Right lung (tissue), 5 donors: ENCODE results near the gene FZD8. TPM values are rescaled to one million over a fixed set of nuclear protein-coding genes. Genes with fewer than 3 reads are reported as not detected.

Source experiments
- DNase-seq, 2 donors: peaks; one replicate each; pipeline ENCODE4 v3.0.0-alpha.2; 2013
- polyA plus RNA-seq, 5 donors: library from polyadenylated mRNA; unstranded; fragments of 120-200 nt; gene quantifications; one replicate each; pipeline versions ENCODE4 v1.2.1 to v1.2.3, GENCODE V29; 2013; ENCODE audit warnings: inconsistent platforms in 1 of 5, low replicate concordance in 1 of 5; ENCODE audit not compliant: insufficient read length in 5 of 5, insufficient read depth in 1 of 5

FZD8 gene
- polyA plus RNA-seq, 5 donors, result 2.7 to 7.2 (median 3.7) TPM

DNA sequence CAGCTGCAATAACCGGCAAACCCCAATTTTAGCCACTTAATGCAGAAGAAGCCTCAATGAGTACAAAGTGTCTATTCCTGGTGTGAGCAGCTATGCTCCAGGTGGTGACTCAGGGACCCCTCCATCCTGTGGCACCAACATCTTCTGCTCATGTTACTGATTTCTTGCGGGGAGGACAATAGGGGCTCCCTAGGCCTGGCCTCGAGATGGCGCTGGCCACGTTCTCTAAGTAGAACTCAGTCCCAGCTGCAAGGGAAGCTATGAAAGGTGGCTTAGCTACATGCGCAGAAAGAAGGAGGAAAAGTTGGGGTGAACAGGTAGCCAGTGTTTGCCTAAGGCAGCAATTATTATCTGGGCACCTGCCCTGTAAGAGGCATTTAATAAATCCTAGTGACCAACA is 30.3 kb downstream of the FZD8 start:
- DNase-seq, result no peak

DNA sequence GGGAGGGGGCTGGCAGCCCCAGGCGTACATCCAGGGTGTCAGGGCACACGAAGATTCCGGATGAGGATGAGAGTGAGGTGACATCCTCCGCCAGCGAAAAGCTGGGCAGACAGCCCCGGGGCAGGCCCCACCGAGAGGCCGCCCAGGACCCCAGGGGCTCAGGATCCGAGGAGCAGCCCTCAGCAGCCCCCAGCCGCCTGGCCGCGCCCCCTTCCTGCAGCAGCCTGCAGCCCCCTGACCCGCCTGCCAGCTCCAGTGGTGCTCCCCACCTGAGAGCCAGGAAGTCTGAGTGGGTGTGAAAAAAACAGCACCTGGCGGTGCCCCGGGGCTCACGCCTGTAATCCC is 33.8 kb downstream of the FZD8 start:
- DNase-seq, result no peak

DNA sequence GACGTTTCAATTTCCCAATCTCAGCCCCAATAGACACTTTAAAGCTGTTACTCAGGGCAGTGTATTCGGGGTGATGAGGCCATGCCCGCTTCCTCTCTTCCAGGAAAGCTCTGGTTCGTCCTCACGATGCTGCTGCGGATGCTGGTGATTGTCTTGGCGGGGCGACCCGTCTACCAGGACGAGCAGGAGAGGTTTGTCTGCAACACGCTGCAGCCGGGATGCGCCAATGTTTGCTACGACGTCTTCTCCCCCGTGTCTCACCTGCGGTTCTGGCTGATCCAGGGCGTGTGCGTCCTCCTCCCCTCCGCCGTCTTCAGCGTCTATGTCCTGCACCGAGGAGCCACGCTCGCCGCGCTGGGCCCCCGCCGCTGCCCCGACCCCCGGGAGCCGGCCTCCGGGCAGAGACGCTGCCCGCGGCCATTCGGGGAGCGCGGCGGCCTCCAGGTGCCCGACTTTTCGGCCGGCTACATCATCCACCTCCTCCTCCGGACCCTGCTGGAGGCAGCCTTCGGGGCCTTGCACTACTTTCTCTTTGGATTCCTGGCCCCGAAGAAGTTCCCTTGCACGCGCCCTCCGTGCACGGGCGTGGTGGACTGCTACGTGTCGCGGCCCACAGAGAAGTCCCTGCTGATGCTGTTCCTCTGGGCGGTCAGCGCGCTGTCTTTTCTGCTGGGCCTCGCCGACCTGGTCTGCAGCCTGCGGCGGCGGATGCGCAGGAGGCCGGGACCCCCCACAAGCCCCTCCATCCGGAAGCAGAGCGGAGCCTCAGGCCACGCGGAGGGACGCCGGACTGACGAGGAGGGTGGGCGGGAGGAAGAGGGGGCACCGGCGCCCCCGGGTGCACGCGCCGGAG is 34.4 kb downstream of the FZD8 start:
- DNase-seq, result no peak

DNA sequence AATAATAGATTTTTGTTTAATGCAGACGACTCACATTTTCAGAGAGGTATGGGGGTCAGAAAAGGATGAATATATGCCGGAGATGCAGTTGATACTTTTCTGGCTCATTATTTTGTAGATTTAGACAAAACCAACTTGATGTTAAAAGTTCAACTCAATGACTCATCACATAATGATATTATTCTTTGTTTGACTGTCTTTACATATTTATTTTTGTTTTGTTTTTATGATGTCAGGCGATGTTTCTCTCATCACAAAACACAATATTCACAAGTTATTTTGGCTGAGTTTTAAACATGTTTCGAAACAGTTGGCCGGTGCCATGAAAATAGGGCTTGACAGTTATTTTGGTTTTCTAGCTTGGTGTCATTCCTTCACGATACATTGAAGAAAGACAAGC is 35.7 kb downstream of the FZD8 start:
- peak; percentile 65 to 70 for DNase-seq

DNA sequence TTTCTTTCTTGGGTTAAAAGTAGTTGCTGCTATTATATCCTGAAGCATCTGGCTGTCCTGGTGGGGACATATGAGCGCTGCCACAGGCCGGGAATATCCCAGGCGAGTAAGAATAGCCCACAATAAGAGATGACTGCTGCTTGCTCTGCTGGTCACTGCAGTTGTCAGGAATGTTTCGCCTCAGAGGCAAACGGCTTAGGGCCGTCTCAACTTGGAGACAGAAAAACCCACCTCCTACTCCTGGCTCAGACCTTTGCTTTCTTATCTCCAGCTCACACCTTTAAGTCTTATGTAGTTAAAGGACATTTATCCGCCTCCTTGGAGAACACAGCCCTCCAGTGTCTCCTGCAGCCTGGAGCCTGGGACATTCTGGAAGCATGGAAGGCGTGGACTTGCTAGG is 36.9 kb downstream of the FZD8 start, which contains the start of gene GJD4:
GJD4 (plus strand) TSS at position 151 of the 400 bp plus-strand sequence; CDS start at position 378, 227 bp downstream.
- no peak for DNase-seq

DNA sequence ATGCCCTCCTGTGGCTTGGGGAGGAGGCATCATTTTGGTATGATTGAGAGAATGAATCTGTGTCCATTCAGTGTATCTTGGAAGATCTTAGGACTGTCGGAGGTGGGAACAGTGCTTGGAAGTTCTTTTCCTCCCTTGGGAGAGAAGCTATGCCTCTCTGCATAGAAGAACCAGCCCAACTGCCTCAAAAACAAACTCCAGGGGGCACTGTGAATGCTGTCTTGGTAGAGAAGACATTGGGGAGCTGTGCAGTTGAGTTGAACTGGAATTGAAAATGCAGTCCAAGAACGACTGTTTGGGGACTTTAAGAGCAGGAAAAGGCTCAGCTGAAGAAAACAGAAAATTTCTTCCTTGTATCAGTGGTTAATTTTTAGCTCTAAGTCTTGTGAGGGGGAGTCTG is 41.9 kb downstream of the FZD8 start:
- no peak for DNase-seq

DNA sequence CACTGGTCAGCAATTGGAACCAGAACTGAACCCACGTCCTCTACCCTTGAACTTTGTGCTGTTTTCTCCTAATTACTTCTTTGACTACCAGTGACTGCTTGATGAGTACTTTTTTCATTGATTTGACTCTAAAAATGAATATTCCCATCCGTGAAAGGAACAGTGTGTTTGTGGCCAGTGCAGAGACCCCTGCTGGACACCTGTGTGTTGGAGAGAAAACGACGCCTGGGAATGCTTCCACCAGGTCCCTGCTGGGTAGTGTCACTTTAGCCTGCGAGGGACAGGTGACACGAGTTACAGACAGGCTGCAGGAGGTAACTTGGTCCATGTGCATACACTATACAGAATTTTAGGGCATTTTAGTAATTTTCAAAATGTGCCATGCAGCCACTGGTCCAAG is 43.7 kb downstream of the FZD8 start:
- DNase-seq, result no peak

DNA sequence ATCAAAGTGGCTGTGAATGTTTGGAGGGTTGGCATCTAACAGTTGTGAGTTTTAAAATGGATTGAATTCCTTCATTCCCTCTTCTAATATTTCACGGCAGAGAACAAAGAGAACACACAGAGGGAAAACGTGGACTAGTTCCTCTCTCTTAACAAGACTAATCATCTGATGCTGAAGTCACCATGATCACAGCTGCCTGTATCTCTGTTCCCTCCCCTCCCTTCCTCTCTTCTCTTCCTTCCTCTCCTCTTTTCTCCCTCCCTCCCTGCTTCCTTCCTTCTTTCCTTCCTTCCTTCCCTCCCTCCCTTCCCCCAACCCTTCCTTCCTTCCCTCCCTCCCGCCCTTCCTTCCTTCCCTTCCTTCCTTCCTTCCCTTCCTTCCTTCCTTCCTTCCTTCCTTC is 47.0 kb downstream of the FZD8 start:
- DNase-seq, result no peak

DNA sequence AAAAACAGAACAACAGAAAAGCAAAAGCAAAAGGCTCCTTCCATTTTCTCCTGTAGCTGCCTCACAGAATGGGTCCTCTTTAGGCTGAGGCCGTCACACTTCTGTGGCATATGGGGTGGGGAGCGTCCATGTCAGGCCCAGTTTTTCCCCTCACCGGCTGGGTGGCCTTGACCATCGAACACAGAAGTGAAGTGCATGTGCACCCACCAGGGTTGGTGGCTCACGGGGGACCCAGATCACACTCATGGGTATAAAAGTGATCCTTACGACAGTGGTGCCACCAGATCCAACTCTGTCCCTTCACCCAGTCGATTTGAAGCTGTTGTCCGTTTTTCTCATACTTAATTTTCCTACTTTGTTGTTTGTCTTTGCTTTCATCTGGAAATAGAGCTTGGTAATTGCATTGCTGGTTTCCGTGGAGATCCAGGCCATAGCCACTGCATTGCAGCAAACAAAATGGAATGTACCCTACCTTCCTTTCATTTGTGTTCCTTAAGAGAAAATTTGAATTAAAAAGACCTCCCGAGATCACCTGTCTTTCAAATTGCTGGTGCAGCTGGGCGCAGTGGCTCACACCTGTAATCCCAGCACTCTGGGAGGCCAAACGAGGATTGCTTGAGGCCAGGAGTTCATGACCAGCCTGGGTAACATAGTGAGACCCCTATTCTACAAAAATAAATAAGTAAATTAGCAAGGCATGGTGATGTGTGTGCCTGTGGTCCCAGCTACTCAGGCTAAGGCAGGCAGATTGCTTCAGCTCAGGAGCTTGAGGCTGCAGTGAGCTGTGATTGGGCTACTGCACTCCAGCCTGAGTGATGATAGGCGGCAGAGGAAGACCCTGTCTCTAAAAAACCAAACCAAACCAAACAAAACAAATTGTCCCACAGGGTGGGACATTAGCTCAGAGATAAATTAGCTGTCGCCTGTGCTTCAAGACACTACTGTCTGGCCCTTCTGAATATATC is 47.7 kb downstream of the FZD8 start:
- DNase-seq, result no peak

DNA sequence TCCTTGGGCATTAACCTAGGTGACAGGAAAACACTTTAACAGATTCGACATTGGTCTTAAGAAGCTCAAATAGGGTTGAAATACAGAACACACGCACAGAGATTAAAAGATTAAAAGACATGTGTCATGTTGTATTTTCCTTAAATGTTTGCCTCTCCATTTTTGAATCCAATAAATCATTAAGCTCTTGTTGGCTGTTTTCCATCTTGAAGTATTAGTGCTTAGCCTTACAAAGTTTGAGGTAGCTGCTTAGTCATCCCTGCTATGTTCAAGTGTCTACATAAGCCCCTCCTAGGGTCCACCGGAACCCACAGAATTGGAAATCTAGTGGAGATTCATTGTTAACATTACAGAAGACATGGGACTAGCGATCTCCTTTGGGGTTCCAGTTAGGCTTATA is 49.7 kb downstream of the FZD8 start:
- no peak for DNase-seq

DNA sequence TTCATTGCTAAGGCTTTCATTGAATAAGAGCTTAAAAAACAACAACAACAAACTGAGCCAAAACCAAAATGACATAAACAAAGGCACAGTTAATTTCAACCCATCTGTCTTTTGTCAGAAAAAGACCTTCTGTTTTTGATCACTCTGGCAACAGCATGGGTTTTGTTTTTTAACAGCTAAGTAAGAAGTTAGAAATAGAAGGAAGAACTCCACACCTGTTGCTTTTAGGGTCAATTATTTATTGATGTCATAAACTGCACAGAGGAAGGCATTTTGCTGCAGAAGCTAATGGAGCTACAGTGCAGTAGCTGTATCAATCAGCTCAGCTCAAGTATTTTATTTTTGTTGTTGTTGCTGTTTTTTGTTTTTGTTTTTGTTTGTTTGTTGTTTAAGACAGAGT is 53.3 kb downstream of the FZD8 start:
- no peak for DNase-seq

Other genes with a start within 250 kb of the FZD8 start
- under 1 TPM in 2 of 5 donors, not detected in 3; 0.16 to 0.40 TPM for gene GJD4, start 37.0 kb downstream of the FZD8 start, polyA plus RNA-seq